BE2C (cell line): ENCODE measurements around the gene TBC1D8.

Experiments
- DNase-seq: peaks from one replicate; pipeline ENCODE4 v3.0.0-alpha.2; 2020
- H3K27me3 ChIP-seq: fragments of 250-450 bp; sonication (Bioruptor Pico); 2 replicates; pipeline ENCODE4 v1.5.1; 2020; ENCODE audit warnings: mild to moderate bottlenecking
- H3K36me3 ChIP-seq: fragments of 250-450 bp; sonication (Bioruptor Pico); 2 replicates; pipeline ENCODE4 v1.5.1; 2020; ENCODE audit warnings: mild to moderate bottlenecking
- H3K4me1 ChIP-seq: fragments of 250-450 bp; sonication (Bioruptor Pico); 2 replicates; pipeline ENCODE4 v1.5.1; 2020
- H3K4me3 ChIP-seq: 2 replicates; pipeline ENCODE4 v1.5.1; 2011; ENCODE audit warnings: low read depth, low read length
- H3K9me3 ChIP-seq: fragments of 250-450 bp; sonication (Bioruptor Pico); 2 replicates; pipeline ENCODE4 v1.5.1; 2020
- CTCF ChIP-seq: IDR thresholded peaks from 2 replicates; pipeline ENCODE4 v1.5.1; 2012; ENCODE audit warnings: mild to moderate bottlenecking, low read depth, low read length

TBC1D8 gene

GRCh38 chr2:101119431-101119830 lies 31.8 kb downstream of the TBC1D8 start:
- no peaks in the 10 kb centered on the region for H3K9me3 ChIP-seq
- DNase-seq: no peak
- H3K4me3 ChIP-seq: no peak overlapping the region
- H3K27me3 ChIP-seq: no peaks in the 10 kb centered on the region
- peaks cover 7% of the 10 kb centered on the region; the same call in 1 of the 2 replicates for H3K4me1 ChIP-seq
- no peak for TF ChIP-seq CTCF
- H3K36me3 ChIP-seq: no peaks in the 10 kb centered on the region

GRCh38 chr2:101116841-101117552 lies 34.2 kb downstream of the TBC1D8 start:
- TF ChIP-seq CTCF: no peak
- no peaks in the 10 kb centered on the region for H3K36me3 ChIP-seq
- peaks cover 14% of the 10 kb centered on the region for H3K4me1 ChIP-seq
- H3K27me3 ChIP-seq: no peaks in the 10 kb centered on the region
- no peaks in the 10 kb centered on the region for H3K9me3 ChIP-seq
- H3K4me3 ChIP-seq: no peak overlapping the region
- DNase-seq: no peak

GRCh38 chr2:101116348-101116747 lies 34.8 kb downstream of the TBC1D8 start:
- TF ChIP-seq CTCF: no peak
- H3K4me1 ChIP-seq: peaks cover 14% of the 10 kb centered on the region
- H3K36me3 ChIP-seq: no peaks in the 10 kb centered on the region
- no peaks in the 10 kb centered on the region for H3K9me3 ChIP-seq
- H3K4me3 ChIP-seq: no peak overlapping the region
- DNase-seq: no peak
- no peaks in the 10 kb centered on the region for H3K27me3 ChIP-seq

- peaks cover 14% of the 10 kb centered on the region for H3K4me1 ChIP-seq
- no peaks in the 10 kb centered on the region for H3K9me3 ChIP-seq
- no peaks in the 10 kb centered on the region for H3K36me3 ChIP-seq
- no peak for DNase-seq
- no peak overlapping the region for H3K4me3 ChIP-seq
- no peaks in the 10 kb centered on the region for H3K27me3 ChIP-seq
- TF ChIP-seq CTCF: no peak
These were observed 35.5 kb downstream of the TBC1D8 start for GRCh38 chr2:101115664-101116063.

GRCh38 chr2:101114815-101115214 lies 36.4 kb downstream of the TBC1D8 start:
- H3K4me1 ChIP-seq: peaks cover 12% of the 10 kb centered on the region
- DNase-seq: no peak
- H3K9me3 ChIP-seq: no peaks in the 10 kb centered on the region
- TF ChIP-seq CTCF: no peak
- H3K36me3 ChIP-seq: no peaks in the 10 kb centered on the region
- no peaks in the 10 kb centered on the region for H3K27me3 ChIP-seq
- H3K4me3 ChIP-seq: peak overlapping the region; percentile 39

- Histone ChIP-seq H3K27me3 (no peaks in the 10 kb centered on the region), H3K4me1 (peaks cover 12% of the 10 kb centered on the region), H3K36me3 (no peaks in the 10 kb centered on the region), H3K9me3 (no peaks in the 10 kb centered on the region), H3K4me3 (peak overlapping the region; percentile 39)
- TF ChIP-seq CTCF: no peak
- DNase-seq: no peak
These were observed 36.9 kb downstream of the TBC1D8 start for GRCh38 chr2:101114268-101114783.
